Left lung (tissue), 10 donors: ENCODE measurements around the gene SDK1. TPM values are rescaled to one million over a fixed set of nuclear protein-coding genes. Genes with fewer than 3 reads are reported as not detected.

Source experiments
- ATAC-seq: fragments of 200-7000 bp; cut with Tn5 transposase; one replicate; pipeline ENCODE4 v1.9.1; 2020; ENCODE audit warnings: moderate library complexity
- DNase-seq, 4 donors: peaks; one replicate each; pipeline ENCODE4 v3.0.0-alpha.2; 2013 to 2020
- H3K27ac ChIP-seq, 2 donors: fragments of 200-600 bp; sonication (generic) in 1 of 2; one replicate each; pipeline versions ENCODE4 v1.5.0 to v1.8.0; 2020 to 2021
- H3K27me3 ChIP-seq, 2 donors: fragments of 200-600 bp; sonication (generic) in 1 of 2; one replicate each; pipeline versions ENCODE4 v1.5.0 to v1.8.0; 2020 to 2021
- H3K36me3 ChIP-seq, 2 donors: fragments of 200-600 bp; sonication (generic) in 1 of 2; one replicate each; pipeline versions ENCODE4 v1.5.0 to v1.8.0; 2020 to 2021
- H3K4me1 ChIP-seq, 2 donors: fragments of 200-600 bp; one replicate each; pipeline ENCODE4 v1.8.0; 2021
- H3K4me3 ChIP-seq, 2 donors: fragments of 200-600 bp; sonication (generic) in 1 of 2; one replicate each; pipeline versions ENCODE4 v1.5.0 to v1.8.0; 2020 to 2021; ENCODE audit warnings: mild to moderate bottlenecking in 1 of 2
- H3K9me3 ChIP-seq, 2 donors: fragments of 200-600 bp; sonication (generic) in 1 of 2; one replicate each; pipeline versions ENCODE4 v1.5.0 to v1.8.0; 2020 to 2021
- intact Hi-C, 2 donors: fragments of 100-400 bp; cut with DNase I; formaldehyde crosslinking; loops; one replicate each; pipeline versions ENCODE4 v1.11.2 to v1.14.2; 2022
- polyA plus RNA-seq, 6 donors: library from polyadenylated mRNA; unstranded; fragments of 120-200 nt; gene quantifications; one replicate each; pipeline ENCODE4 v1.2.1, GENCODE V29; 2013; ENCODE audit not compliant: insufficient read length in 6 of 6
- total RNA-seq, 2 donors: library from RNA; stranded (reverse); fragmentation: NEBNext Ultra II Directional; extraction: Animal tissue kit (Norgen Biotek cat#: 25700); gene quantifications; one replicate each; pipeline ENCODE4 v1.2.1, GENCODE V29; 2021
- TF ChIP-seq, protein P1 (sequence below), 2 donors: fragments of 200-600 bp; sonication (generic) in 1 of 2; IDR thresholded peaks; one replicate each; pipeline versions ENCODE4 v1.5.0 to v1.8.0; 2021; ENCODE audit warnings: antibody characterized with exemption in 2 of 2
- donor health status: DM: no; HTN: yes; CAD: no.
- donor health status: DM: no; HTN: no; CAD: no.

Gene SDK1
- total and polyA plus RNA-seq, 8 donors: 5.5 to 17.6 (median 13.0) TPM

DNA sequence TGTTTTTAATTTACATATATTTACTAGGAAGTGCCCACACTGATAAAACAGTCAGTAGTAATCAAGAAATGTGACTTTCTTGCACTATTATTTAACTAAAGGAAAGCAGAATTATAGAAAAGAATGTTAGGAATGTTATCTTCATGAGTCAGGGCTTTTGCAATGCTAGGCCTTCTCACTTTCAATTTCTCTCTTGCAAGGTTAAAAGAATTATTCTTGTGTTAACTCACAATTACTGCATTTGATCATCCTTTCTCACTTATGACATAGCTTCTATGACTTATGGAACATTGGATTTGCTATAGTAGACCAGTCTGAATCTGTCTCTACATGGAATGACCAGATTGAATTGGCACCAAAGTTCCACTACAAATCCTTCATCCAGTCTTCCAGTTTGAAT, 192.4 kb downstream of the SDK1 start:
- Histone ChIP-seq H3K27me3 (no peaks in the 10 kb centered on the region), H3K4me3 (no peak overlapping the region), H3K36me3 (no peaks in the 10 kb centered on the region), H3K27ac (peak overlapping the region in 1 of 2 donors; percentile 23), H3K4me1 (no peaks in the 10 kb centered on the region), H3K9me3 (no peaks in the 10 kb centered on the region)
- DNase-seq (no peak), ATAC-seq (peak; percentile 71)
- TF ChIP-seq, protein P1, sequence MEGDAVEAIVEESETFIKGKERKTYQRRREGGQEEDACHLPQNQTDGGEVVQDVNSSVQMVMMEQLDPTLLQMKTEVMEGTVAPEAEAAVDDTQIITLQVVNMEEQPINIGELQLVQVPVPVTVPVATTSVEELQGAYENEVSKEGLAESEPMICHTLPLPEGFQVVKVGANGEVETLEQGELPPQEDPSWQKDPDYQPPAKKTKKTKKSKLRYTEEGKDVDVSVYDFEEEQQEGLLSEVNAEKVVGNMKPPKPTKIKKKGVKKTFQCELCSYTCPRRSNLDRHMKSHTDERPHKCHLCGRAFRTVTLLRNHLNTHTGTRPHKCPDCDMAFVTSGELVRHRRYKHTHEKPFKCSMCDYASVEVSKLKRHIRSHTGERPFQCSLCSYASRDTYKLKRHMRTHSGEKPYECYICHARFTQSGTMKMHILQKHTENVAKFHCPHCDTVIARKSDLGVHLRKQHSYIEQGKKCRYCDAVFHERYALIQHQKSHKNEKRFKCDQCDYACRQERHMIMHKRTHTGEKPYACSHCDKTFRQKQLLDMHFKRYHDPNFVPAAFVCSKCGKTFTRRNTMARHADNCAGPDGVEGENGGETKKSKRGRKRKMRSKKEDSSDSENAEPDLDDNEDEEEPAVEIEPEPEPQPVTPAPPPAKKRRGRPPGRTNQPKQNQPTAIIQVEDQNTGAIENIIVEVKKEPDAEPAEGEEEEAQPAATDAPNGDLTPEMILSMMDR (IDR thresholded peaks at IDR 0.05): no peak
- intact Hi-C loops: no loop called here

DNA sequence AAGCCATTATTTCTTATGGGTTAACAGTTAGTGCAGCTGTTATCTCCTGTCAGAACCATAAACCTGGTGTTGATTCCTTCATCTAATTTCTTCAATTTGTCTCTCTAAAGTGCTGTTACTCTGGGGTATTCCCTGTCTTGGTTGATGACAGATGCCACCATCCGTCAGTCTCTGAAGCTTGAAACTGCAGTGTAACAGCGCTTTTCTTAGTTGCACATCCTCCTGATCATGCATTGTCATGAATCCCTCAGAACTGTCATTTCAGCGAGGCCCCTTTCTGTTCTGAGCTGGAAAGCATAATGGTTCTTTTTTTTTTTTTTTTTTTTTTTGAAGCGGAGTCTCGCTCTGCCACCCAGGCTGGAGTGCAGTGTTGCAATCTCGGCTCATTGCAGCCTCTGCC, 193.9 kb downstream of the SDK1 start:
- Histone ChIP-seq H3K4me3 (no peak overlapping the region), H3K27ac (no peak overlapping the region), H3K9me3 (peaks cover 0 to 6% of the 10 kb centered on the region in 2 donors), H3K4me1 (no peaks in the 10 kb centered on the region), H3K36me3 (no peaks in the 10 kb centered on the region), H3K27me3 (no peaks in the 10 kb centered on the region)
- no peak for DNase-seq
- TF ChIP-seq, protein P1 (IDR thresholded peaks at IDR 0.05): no peak
- ATAC-seq: no peak
- intact Hi-C loops: no loop called here

DNA sequence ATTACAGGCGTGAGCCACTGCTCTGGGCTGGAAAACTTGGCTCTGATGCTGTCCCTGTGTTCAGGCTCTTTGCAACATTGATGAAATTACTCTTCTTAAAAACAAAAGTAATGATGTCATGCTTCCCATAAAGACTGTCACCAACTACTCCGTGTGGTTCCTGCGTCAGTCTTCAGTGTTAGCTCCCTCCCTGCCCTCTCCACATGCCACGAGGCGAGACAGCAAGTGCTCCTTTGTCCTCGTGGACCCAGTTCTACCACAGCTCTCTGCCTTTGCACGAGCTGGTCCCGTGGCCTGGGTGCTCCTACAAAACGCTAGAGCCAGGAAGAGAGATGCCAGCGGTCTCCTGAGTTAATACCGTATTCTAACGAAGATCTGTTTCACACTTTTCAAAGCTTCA, 194.5 kb downstream of the SDK1 start:
- no peak overlapping the region for H3K4me3 ChIP-seq

DNA sequence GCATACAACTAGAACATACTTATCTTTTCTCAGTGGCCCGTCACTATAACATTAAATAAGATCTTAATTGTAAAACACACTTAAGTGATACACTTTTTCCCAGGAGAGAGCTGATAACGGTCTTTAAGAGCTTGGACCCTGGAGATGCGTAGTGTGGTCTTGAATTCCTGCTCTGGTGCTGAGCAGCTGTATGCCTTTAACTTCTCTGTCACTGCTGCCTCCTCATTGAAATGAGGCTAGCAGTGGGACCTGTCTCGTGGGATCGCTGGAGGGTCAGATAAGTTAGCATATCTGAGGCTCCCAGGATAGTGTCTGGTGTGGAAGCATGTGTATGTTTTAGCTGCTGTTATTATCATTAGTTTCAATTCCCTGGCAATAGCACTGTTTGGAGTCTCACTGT, 194.9 kb downstream of the SDK1 start:
- TF ChIP-seq, protein P1 (IDR thresholded peaks at IDR 0.05): no peak
- Histone ChIP-seq H3K36me3 (no peaks in the 10 kb centered on the region), H3K4me1 (no peaks in the 10 kb centered on the region), H3K4me3 (no peak overlapping the region), H3K9me3 (peaks cover 0 to 16% of the 10 kb centered on the region in 2 donors), H3K27ac (no peak overlapping the region), H3K27me3 (no peaks in the 10 kb centered on the region)
- ATAC-seq (no peak), DNase-seq (no peak)
- intact Hi-C loops: no loop called here

More for the DNA sequence above, 194.5 kb downstream of the SDK1 start:
- DNase-seq (no peak), ATAC-seq (no peak)
- Histone ChIP-seq H3K27ac (no peak overlapping the region), H3K9me3 (peaks cover 0 to 12% of the 10 kb centered on the region in 2 donors), H3K36me3 (no peaks in the 10 kb centered on the region), H3K27me3 (no peaks in the 10 kb centered on the region), H3K4me1 (no peaks in the 10 kb centered on the region)
- TF ChIP-seq, protein P1 (IDR thresholded peaks at IDR 0.05): no peak
- intact Hi-C loops: no loop called here

DNA sequence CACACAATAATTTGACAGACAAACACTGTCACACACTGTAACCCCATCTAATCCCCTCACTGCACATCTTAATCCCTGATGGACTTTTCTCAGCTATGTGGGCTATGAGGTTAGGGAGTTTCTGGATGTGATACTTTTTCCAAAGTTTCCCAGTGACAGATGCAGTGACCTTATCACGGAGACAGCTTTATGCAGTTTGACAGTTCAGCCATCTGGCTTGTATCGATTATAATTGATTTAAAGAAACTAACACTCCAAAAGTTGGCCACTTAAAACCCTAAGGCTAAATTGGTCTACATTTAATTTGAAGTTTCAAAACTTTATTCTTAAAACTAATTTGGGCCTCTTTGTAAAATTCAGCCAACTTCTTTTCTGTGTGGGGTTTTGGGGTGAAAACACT, 196.7 kb downstream of the SDK1 start:
- DNase-seq (no peak), ATAC-seq (no peak)
- H3K4me1 ChIP-seq: no peaks in the 10 kb centered on the region
- TF ChIP-seq, protein P1 (IDR thresholded peaks at IDR 0.05): no peak
- intact Hi-C loops: no loop called here
- H3K36me3 ChIP-seq: no peaks in the 10 kb centered on the region
- no peaks in the 10 kb centered on the region for H3K27me3 ChIP-seq
- no peak overlapping the region for H3K4me3 ChIP-seq
- H3K9me3 ChIP-seq: peaks cover 0 to 19% of the 10 kb centered on the region in 2 donors
- H3K27ac ChIP-seq: no peak overlapping the region
